Activated CD4-positive, alpha-beta T cell treated with anti-CD3 and anti-CD28 coated beads for 36 hours (primary cell): ENCODE measurements around the gene NSUN4. TPM values are rescaled to one million over a fixed set of nuclear protein-coding genes. Genes with fewer than 3 reads are reported as not detected.
"Not testable (repeated sequence)": the region's sequence is repeated elsewhere in the genome, so short reads cannot be mapped to it uniquely, and the experiment has no call there.

Source experiments
- ATAC-seq: fragments of 200-7000 bp; cut with Tn5 transposase; one replicate; pipeline ENCODE4 v1.10.0; 2021; ENCODE audit warnings: mild to moderate bottlenecking, moderate library complexity
- CTCF ChIA-PET: fragments of 350-600 bp; sonication (Branson Sonifier 250); formaldehyde crosslinking; loops from one replicate; lab custom pipeline; 2021; ENCODE audit warnings: antibody characterized with exemption; lab: Charles Lee
- POLR2A ChIA-PET: fragments of 350-600 bp; sonication (Branson Sonifier 250); formaldehyde crosslinking; loops from one replicate; lab custom pipeline; 2021; ENCODE audit warnings: antibody characterized with exemption, inconsistent platforms; lab: Charles Lee
- DNase-seq: peaks from one replicate; pipeline ENCODE4 v3.0.0-alpha.2; 2020
- H3K27ac Mint-ChIP-seq: one replicate; pipeline ENCODE4 v1.8.0; 2021; ENCODE audit warnings: mixed read lengths
- H3K27me3 Mint-ChIP-seq: one replicate; pipeline ENCODE4 v1.8.0; 2021; ENCODE audit warnings: mixed read lengths
- H3K36me3 Mint-ChIP-seq: one replicate; pipeline ENCODE4 v1.8.0; 2021; ENCODE audit warnings: low read depth, mixed read lengths
- H3K4me1 Mint-ChIP-seq: one replicate; pipeline ENCODE4 v1.8.0; 2021; ENCODE audit warnings: mixed read lengths
- H3K4me3 Mint-ChIP-seq: one replicate; pipeline ENCODE4 v1.8.0; 2021; ENCODE audit warnings: mild to moderate bottlenecking, moderate library complexity, mixed read lengths
- H3K9me3 Mint-ChIP-seq: one replicate; pipeline ENCODE4 v1.8.0; 2021; ENCODE audit warnings: low read depth, mixed read lengths
- intact Hi-C, 2 experiments: fragments of 100-400 bp; cut with DNase I in 1 of 2; cut with micrococcal nuclease in 1 of 2; formaldehyde crosslinking; loops; one replicate each; pipeline versions ENCODE4 v1.14.2 to v1.15.1; 2022 to 2024; cut with DNase I, micrococcal nuclease
- total RNA-seq, 2 experiments: library from RNA; stranded (reverse); gene quantifications; one replicate each; pipeline ENCODE4 v1.2.3, GENCODE V29; 2021

NSUN4 gene
- total RNA-seq, 2 experiments from 2014 or later: 26.1 to 31.3 TPM

DNA sequence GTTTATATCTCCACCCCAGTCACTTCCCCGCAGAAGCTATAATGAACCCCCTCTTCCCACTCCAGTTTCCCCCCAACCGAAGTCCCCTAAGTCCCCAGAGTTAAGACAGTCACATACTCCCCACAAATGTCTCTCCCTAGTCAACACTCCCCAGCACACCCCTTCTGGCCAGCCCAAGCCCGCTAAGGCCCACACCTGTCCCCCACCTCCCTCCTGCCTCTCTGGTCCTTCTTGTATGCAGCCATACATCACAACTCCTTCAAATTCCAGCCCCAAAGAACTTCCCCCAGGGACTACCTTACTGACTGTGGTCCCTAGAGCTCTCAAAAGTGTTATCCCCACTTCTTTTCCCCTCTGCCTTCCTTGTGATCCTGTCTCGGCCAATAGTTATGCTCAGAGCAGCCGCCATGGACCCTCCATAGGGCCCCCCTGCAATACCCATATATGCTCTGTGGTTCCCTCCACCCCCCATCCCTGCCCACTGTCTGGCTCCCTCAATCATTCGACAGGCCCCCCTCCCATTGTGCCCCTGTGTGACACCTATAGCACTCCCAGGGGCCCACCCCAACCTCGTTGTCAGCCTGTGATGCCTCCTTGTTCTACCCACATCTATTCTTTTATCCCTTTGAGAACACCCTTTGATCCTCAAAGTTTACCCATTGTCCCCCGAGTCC is 2.2 kb downstream of the NSUN4 start:
- Mint-ChIP-seq H3K9me3 (no peaks in the 10 kb centered on the region), H3K4me3 (peak overlapping the region; percentile 87), H3K4me1 (peaks cover 47% of the 10 kb centered on the region), H3K27me3 (no peaks in the 10 kb centered on the region), H3K36me3 (peaks cover 52% of the 10 kb centered on the region), H3K27ac (peak overlapping the region; percentile 99)
- ATAC-seq (no peak), DNase-seq (no peak)
- POLR2A ChIA-PET: no interaction called here
- intact Hi-C loops: loop anchor here in 1 of 2 experiments (5.0 kb wide), 2 partner anchors 56 to 656 kb away; partner anchors contain the start of genes GPBP1L1 and TMEM69
- CTCF ChIA-PET: interaction anchor here (0.6 to 1.0 kb wide), 4 partner anchors 11 to 222 kb away, joined by 3 read pairs; no protein-coding TSS in a partner anchor

- no peak for ATAC-seq
- intact Hi-C loops: loop anchor here in 1 of 2 experiments (5.0 kb wide), 2 partner anchors 56 to 656 kb away; partner anchors contain the start of genes GPBP1L1 and TMEM69
These were observed 2.7 kb downstream of the NSUN4 start for GRCh38 chr1:46343351-46343695.

DNA sequence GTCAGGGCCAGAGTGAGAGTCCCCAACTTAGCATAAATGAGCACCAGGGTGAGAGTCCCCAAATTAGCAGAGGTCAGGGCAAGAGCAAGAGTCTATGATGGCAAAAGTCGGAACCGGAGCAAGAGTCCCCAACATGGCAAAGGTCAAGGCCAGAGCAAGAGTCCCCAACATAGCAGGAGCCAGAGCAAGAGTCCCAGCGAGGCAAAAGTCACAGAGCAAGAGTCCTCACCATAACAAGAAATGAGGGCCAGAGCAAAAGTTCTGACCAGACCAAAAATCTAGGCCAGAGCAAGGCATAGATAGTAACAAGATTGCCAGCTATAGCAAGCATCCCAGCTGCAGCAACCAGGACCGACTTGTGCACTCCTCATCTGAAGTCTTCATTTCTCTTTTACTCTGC is 3.1 kb downstream of the NSUN4 start:
- Mint-ChIP-seq H3K9me3 (no peaks in the 10 kb centered on the region), H3K27ac (peak overlapping the region; percentile 8), H3K27me3 (no peaks in the 10 kb centered on the region), H3K4me1 (peaks cover 52% of the 10 kb centered on the region), H3K4me3 (no peak overlapping the region), H3K36me3 (peaks cover 59% of the 10 kb centered on the region)
- ChIA-PET POLR2A (no interaction called here), CTCF (interaction anchor here (0.5 to 2.6 kb wide), 2 partner anchors 10 to 286 kb away, joined by 4 to 7 read pairs; no protein-coding TSS in a partner anchor)
- ATAC-seq: no peak
- DNase-seq: no peak
- intact Hi-C loops: loop anchor here in 1 of 2 experiments (5.0 kb wide), 2 partner anchors 56 to 656 kb away; partner anchors contain the start of genes GPBP1L1 and TMEM69

More at GRCh38 chr1:46343351-46343695, 2.7 kb downstream of the NSUN4 start:
- peak overlapping the region; percentile 11 for H3K27ac Mint-ChIP-seq
- H3K4me3 Mint-ChIP-seq: no peak overlapping the region
- ChIA-PET POLR2A (no interaction called here), CTCF (interaction anchor here (1.0 kb wide), 1 partner anchor 99 kb away, joined by 3 read pairs; no protein-coding TSS in a partner anchor)
- peaks cover 57% of the 10 kb centered on the region for H3K36me3 Mint-ChIP-seq
- DNase-seq: no peak
- no peaks in the 10 kb centered on the region for H3K27me3 Mint-ChIP-seq
- no peaks in the 10 kb centered on the region for H3K9me3 Mint-ChIP-seq
- H3K4me1 Mint-ChIP-seq: peaks cover 52% of the 10 kb centered on the region

DNA sequence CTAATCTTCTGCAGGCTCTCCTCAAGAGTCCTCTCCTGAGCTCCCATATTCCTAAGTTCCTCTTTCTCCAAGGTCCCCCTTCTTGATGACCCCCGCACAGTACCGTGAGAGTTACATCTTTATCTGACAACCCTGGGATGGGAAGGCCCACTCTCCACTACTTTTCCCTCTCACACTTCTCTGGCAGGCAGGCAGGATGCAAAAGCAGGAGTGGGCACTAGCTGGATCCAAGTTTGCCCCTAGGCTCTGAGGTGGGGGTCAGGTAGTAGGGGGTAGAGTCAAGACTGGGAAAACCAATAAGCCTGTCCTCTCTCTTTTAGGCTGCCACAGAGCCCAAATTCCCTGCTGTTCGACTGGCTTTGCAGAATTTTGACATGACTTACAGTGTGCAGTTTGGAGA is 3.9 kb downstream of the NSUN4 start:
- H3K27me3 Mint-ChIP-seq: no peaks in the 10 kb centered on the region
- H3K9me3 Mint-ChIP-seq: no peaks in the 10 kb centered on the region
- POLR2A ChIA-PET: interaction anchor here (0.6 to 0.8 kb wide), 2 partner anchors 53 to 658 kb away, joined by 3 read pairs; partner anchors contain the start of gene GPBP1L1
- peaks cover 62% of the 10 kb centered on the region for H3K36me3 Mint-ChIP-seq
- H3K4me1 Mint-ChIP-seq: peaks cover 49% of the 10 kb centered on the region
- DNase-seq (no peak), ATAC-seq (no peak)
- no peak overlapping the region for H3K4me3 Mint-ChIP-seq
- intact Hi-C loops: loop anchor here in 1 of 2 experiments (5.0 kb wide), 2 partner anchors 57 to 657 kb away; partner anchors contain the start of genes GPBP1L1 and TMEM69
- CTCF ChIA-PET: interaction anchor here (0.7 to 2.6 kb wide), 3 partner anchors 11 to 81 kb away, joined by 3 to 7 read pairs (median 3); no protein-coding TSS in a partner anchor
- peak overlapping the region; percentile 49 for H3K27ac Mint-ChIP-seq

- Mint-ChIP-seq H3K27ac (peak overlapping the region; percentile 49), H3K36me3 (peaks cover 70% of the 10 kb centered on the region), H3K27me3 (no peaks in the 10 kb centered on the region), H3K4me1 (peaks cover 46% of the 10 kb centered on the region), H3K9me3 (no peaks in the 10 kb centered on the region), H3K4me3 (no peak overlapping the region)
- CTCF ChIA-PET: interaction anchor here (2.6 kb wide), 1 partner anchor 12 kb away, joined by 7 read pairs; no protein-coding TSS in a partner anchor
- POLR2A ChIA-PET: interaction anchor here (0.5 to 0.8 kb wide), 2 partner anchors 467 to 659 kb away, joined by 3 to 4 read pairs; partner anchors contain the start of gene GPBP1L1
- intact Hi-C loops: no loop called here
- no peak for ATAC-seq
- DNase-seq: no peak
These were observed 4.7 kb downstream of the NSUN4 start for GRCh38 chr1:46345281-46345680.

- intact Hi-C loops: no loop called here
- DNase-seq (no peak), ATAC-seq (no peak)
- CTCF ChIA-PET: no interaction called here
- H3K36me3 Mint-ChIP-seq: peaks cover 60% of the 10 kb centered on the region
- peaks cover 8% of the 10 kb centered on the region for H3K4me1 Mint-ChIP-seq
- no peaks in the 10 kb centered on the region for H3K9me3 Mint-ChIP-seq
- POLR2A ChIA-PET: interaction anchor here (0.7 to 1.0 kb wide), 2 partner anchors 48 to 179 kb away, joined by 4 to 8 read pairs; no protein-coding TSS in a partner anchor
- H3K4me3 Mint-ChIP-seq: no peak overlapping the region
- H3K27me3 Mint-ChIP-seq: no peaks in the 10 kb centered on the region
- no peak overlapping the region for H3K27ac Mint-ChIP-seq
These were observed 11.8 kb downstream of the NSUN4 start for GRCh38 chr1:46352363-46352762.

- intact Hi-C loops, DNase-seq, H3K27me3 Mint-ChIP-seq, ATAC-seq, H3K4me1 Mint-ChIP-seq, H3K9me3 Mint-ChIP-seq, POLR2A ChIA-PET, H3K4me3 Mint-ChIP-seq, H3K27ac Mint-ChIP-seq: not testable (repeated sequence)
- CTCF ChIA-PET: interaction anchor here (0.6 kb wide), 1 partner anchor 12 kb away, joined by 3 read pairs; no protein-coding TSS in a partner anchor
- peaks cover 45% of the 10 kb centered on the region for H3K36me3 Mint-ChIP-seq
These were observed 15.3 kb downstream of the NSUN4 start for GRCh38 chr1:46355920-46356319.

DNA sequence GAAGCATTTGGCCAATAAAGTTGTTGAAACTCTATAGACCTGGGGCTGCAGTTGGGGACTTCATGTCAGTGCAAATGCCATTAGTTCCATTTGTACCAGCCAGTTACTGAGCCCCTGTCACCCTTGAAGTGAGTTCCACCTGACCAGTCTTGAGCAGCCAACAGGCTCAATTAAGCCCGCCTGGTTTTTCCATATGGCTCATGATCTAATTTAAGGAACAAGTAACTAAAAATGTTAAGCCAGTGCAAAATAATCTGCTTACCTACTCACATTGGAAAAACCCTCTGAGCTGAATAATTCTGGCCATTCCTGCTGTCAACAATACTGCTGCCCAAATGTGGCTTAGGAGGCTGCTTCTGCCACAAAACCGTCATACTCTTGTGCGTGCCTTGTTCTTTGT is 21.6 kb downstream of the NSUN4 start:
- CTCF ChIA-PET: no interaction called here
- Mint-ChIP-seq H3K4me3 (no peak overlapping the region), H3K36me3 (peaks cover 43% of the 10 kb centered on the region), H3K27me3 (no peaks in the 10 kb centered on the region), H3K27ac (no peak overlapping the region), H3K9me3 (no peaks in the 10 kb centered on the region), H3K4me1 (no peaks in the 10 kb centered on the region)
- DNase-seq: no peak
- POLR2A ChIA-PET: interaction anchor here (0.6 kb wide), 1 partner anchor 21 kb away, joined by 3 read pairs; the partner anchor contains the start of gene NSUN4
- intact Hi-C loops: no loop called here
- ATAC-seq: no peak

DNA sequence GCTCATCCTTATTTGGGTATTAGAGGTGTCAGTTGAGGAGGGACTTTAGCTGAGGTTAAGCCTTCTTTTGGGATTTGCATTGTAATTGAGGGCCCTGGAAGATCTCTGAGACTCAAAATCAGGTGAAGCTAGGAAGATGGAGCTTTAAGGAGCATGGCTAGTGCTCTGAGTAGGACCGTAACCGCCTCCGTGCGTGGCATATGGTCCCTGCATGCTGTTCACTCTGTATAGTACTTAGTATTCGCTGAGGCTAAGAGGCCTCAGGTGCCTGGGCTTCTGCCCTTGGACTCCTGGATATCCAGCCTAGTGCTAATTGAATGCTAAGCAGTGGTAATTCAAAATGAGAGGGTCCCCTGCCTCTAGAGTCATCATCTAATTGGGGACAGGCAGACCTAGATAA is 22.5 kb downstream of the NSUN4 start:
- CTCF ChIA-PET: no interaction called here
- H3K9me3 Mint-ChIP-seq: no peaks in the 10 kb centered on the region
- POLR2A ChIA-PET: no interaction called here
- H3K4me1 Mint-ChIP-seq: no peaks in the 10 kb centered on the region
- no peaks in the 10 kb centered on the region for H3K27me3 Mint-ChIP-seq
- ATAC-seq (no peak), DNase-seq (no peak)
- H3K36me3 Mint-ChIP-seq: peaks cover 42% of the 10 kb centered on the region
- intact Hi-C loops: no loop called here
- no peak overlapping the region for H3K4me3 Mint-ChIP-seq
- no peak overlapping the region for H3K27ac Mint-ChIP-seq

GRCh38 chr1:46364612-46365011 is 24.0 kb downstream of the NSUN4 start:
- DNase-seq: no peak
- Mint-ChIP-seq H3K27me3 (no peaks in the 10 kb centered on the region), H3K9me3 (no peaks in the 10 kb centered on the region), H3K27ac (no peak overlapping the region), H3K36me3 (peaks cover 43% of the 10 kb centered on the region), H3K4me1 (peaks cover 3% of the 10 kb centered on the region), H3K4me3 (no peak overlapping the region)
- CTCF ChIA-PET: interaction anchor here (0.7 to 1.2 kb wide), 3 partner anchors 16 to 25 kb away, joined by 3 read pairs; no protein-coding TSS in a partner anchor
- intact Hi-C loops: no loop called here
- POLR2A ChIA-PET: no interaction called here
- no peak for ATAC-seq

- ATAC-seq, H3K27me3 Mint-ChIP-seq, H3K4me1 Mint-ChIP-seq, H3K4me3 Mint-ChIP-seq, H3K9me3 Mint-ChIP-seq, H3K27ac Mint-ChIP-seq, intact Hi-C loops, DNase-seq, POLR2A ChIA-PET: not testable (repeated sequence)
- CTCF ChIA-PET: interaction anchor here (0.9 to 1.2 kb wide), 2 partner anchors 15 to 26 kb away, joined by 3 read pairs; no protein-coding TSS in a partner anchor
- peaks cover 43% of the 10 kb centered on the region for H3K36me3 Mint-ChIP-seq
These were observed 25.2 kb downstream of the NSUN4 start for GRCh38 chr1:46365796-46366195.
